ENCODE data around the gene OR11G2.
"Not testable (repeated sequence)": the region's sequence is repeated elsewhere in the genome, so short reads cannot be mapped to it uniquely, and the experiment has no call there.

OR11G2 gene

GRCh38 chr14:20190596-20190995, at the start of gene OR11G2:
OR11G2 (plus strand) TSS chr14:20190896; CDS start chr14:20197438, 6,542 bp downstream.
- DNase-seq = no peak

GRCh38 chr14:20143911-20144310, 46.8 kb upstream of the OR11G2 start:
- DNase-seq = no peak

GRCh38 chr14:20144820-20145219, 45.9 kb upstream of the OR11G2 start:
- DNase-seq = no peak

- no peak for DNase-seq
Measured at GRCh38 chr14:20164462-20164861, 26.2 kb upstream of the OR11G2 start.

GRCh38 chr14:20167091-20167490, 23.6 kb upstream of the OR11G2 start:
- no peak for DNase-seq

- DNase-seq = not testable (repeated sequence)
Measured at GRCh38 chr14:20169852-20170251, 20.8 kb upstream of the OR11G2 start.

GRCh38 chr14:20174205-20174604, 16.5 kb upstream of the OR11G2 start:
- not testable (repeated sequence) for DNase-seq

- DNase-seq = no peak
Measured at GRCh38 chr14:20176330-20176729, 14.4 kb upstream of the OR11G2 start.

- DNase-seq = no peak
Measured at GRCh38 chr14:20177433-20177974, 13.2 kb upstream of the OR11G2 start.

GRCh38 chr14:20179218-20179617, 11.5 kb upstream of the OR11G2 start:
- DNase-seq = peak; percentile 62

- DNase-seq = peak; percentile 53
Measured at GRCh38 chr14:20179880-20180279, 10.8 kb upstream of the OR11G2 start.

GRCh38 chr14:20180486-20180885, 10.2 kb upstream of the OR11G2 start:
- peak; percentile 41 for DNase-seq

- DNase-seq = no peak
Measured at GRCh38 chr14:20184181-20184580, 6.5 kb upstream of the OR11G2 start.

- no peak for DNase-seq
Measured at GRCh38 chr14:20191396-20191795, 700 bp downstream of the OR11G2 start.

GRCh38 chr14:20194101-20194500, 3.4 kb downstream of the OR11G2 start:
- no peak for DNase-seq

GRCh38 chr14:20195170-20195569, 4.5 kb downstream of the OR11G2 start:
- not testable (repeated sequence) for DNase-seq

- no peak for DNase-seq
Measured at GRCh38 chr14:20195911-20196310, 5.2 kb downstream of the OR11G2 start.

GRCh38 chr14:20197459-20197858, 6.8 kb downstream of the OR11G2 start:
- peak; percentile 44 for DNase-seq

- no peak for DNase-seq
Measured at GRCh38 chr14:20198991-20199390, 8.3 kb downstream of the OR11G2 start.

GRCh38 chr14:20204721-20205120, 14.0 kb downstream of the OR11G2 start:
- DNase-seq = peak; percentile 67

- no peak for DNase-seq
Measured at GRCh38 chr14:20209595-20209994, 18.9 kb downstream of the OR11G2 start.

GRCh38 chr14:20212406-20212805, 21.7 kb downstream of the OR11G2 start:
- DNase-seq = not testable (repeated sequence)

GRCh38 chr14:20215196-20215595, 24.5 kb downstream of the OR11G2 start:
- no peak for DNase-seq

- no peak for DNase-seq
Measured at GRCh38 chr14:20219033-20219432, 28.3 kb downstream of the OR11G2 start.

- DNase-seq = no peak
Measured at GRCh38 chr14:20223410-20223809, 32.7 kb downstream of the OR11G2 start, which contains the start of gene OR11H6. OR11H6 (plus strand) TSS chr14:20223710; CDS start chr14:20223710, 0 bp downstream.

Measured in inflammatory macrophage treated with lipopolysaccharide for 4 hours (primary cell).